C4-2B (cell line): ENCODE data around the gene MGST3.
A peak's percentile ranks its signal among the peaks of the same experiment; 100 is the strongest.
"Not testable (repeated sequence)": the region's sequence is repeated elsewhere in the genome, so short reads cannot be mapped to it uniquely, and the experiment has no call there.

Source experiments
- H3K27ac ChIP-seq: fragments of 450-650 bp; 2 replicates; pipeline ENCODE4 v1.5.1; 2017
- ZFX ChIP-seq: fragments of 450-650 bp; IDR thresholded peaks from 2 replicates; pipeline ENCODE4 v1.6.1; 2017
- TF ChIP-seq, protein P1 (sequence below): fragments of 450-650 bp; conservative IDR thresholded peaks from 2 replicates; pipeline ENCODE4 v1.5.1; 2017; ENCODE audit warnings: mild to moderate bottlenecking

Gene MGST3

DNA sequence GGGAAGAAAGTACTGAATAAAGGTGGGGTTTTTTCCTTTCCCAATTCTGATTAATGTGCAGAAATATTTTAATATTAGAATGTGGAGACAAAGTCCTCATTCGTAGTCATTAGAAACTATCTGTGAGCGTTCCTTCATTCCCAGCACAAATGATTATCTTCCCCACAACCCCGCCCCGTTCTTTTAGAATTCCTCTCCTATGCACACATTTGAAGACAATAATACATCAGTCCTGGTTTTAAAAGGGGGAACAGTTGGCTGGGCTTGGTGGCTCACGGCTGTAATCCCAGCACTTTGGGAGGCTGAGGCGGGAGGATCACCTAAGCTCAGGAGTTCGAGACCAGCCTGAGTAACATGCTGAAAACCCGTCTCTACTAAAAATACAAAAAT lies 66.5 kb downstream of the MGST3 start:
- TF ChIP-seq ZFX: no peak
- TF ChIP-seq, protein P1, sequence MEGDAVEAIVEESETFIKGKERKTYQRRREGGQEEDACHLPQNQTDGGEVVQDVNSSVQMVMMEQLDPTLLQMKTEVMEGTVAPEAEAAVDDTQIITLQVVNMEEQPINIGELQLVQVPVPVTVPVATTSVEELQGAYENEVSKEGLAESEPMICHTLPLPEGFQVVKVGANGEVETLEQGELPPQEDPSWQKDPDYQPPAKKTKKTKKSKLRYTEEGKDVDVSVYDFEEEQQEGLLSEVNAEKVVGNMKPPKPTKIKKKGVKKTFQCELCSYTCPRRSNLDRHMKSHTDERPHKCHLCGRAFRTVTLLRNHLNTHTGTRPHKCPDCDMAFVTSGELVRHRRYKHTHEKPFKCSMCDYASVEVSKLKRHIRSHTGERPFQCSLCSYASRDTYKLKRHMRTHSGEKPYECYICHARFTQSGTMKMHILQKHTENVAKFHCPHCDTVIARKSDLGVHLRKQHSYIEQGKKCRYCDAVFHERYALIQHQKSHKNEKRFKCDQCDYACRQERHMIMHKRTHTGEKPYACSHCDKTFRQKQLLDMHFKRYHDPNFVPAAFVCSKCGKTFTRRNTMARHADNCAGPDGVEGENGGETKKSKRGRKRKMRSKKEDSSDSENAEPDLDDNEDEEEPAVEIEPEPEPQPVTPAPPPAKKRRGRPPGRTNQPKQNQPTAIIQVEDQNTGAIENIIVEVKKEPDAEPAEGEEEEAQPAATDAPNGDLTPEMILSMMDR: no peak
- peak overlapping the region; percentile 87 for H3K27ac ChIP-seq

DNA sequence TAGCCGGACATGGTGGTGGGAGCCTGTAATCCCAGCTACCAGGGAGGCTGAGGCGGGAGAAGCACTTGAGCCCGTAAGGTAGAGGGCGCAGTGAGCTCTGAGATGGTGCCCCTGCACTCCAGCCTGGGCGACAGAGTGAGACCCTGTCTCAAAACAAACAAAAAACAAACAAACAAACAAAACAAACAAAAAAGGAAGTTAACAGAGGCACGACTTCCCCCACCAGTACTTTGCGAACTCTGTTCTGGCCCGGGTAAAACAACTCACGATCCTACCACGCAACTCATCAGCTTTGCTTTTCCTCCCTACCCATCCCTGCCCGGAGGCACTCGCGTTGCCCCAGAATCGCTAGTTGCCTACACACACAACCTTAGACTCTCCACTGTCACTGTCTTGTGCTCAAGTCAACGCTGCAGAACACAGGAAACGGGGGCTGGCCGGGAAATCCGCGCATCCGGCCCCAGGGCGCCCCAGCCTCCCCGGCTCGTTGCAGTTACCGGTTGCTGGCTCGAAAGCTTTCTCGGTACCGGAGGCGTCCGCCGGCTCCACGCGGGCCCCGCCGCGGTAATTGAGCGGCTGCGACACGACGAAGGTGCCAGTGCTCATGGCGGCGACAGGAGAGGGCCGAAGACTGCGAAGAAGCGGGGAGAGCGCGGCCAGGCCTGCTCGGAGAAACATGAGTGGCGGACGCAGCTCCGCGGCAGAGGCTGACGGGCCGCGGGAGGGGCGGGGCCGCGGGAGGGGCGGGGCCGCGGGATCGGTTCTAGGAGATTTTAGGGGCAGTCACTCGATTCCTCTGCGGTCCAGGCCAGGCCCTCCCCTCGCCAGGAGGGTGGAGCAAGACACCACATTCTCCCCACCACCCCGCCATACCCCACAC lies 67.1 kb downstream of the MGST3 start, which contains the start of gene ALDH9A1:
Gene ALDH9A1 (minus strand): TSS at position 682 of the 880 bp plus-strand sequence. CDS start 4 bp downstream, at position 678.
- peak; percentile 93 for TF ChIP-seq ZFX
- TF ChIP-seq, protein P1: peak; percentile 74
- H3K27ac ChIP-seq: peak within 1 kb of the TSS; percentile 87

DNA sequence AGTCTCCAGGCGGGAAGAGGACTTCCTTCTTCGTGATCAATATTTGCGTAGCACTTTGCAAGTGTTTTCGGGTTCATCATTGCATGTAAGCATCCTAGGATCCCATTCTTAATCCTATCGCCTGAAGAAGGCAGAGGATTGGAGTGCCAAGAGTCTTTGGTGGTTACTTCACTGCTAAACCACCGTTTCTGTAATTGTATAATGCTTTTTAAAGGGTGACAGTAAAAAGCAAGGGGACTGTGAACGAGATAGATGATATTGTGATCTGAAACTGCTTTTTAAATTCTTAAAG lies 67.7 kb downstream of the MGST3 start:
- peak overlapping the region; percentile 87 for H3K27ac ChIP-seq

DNA sequence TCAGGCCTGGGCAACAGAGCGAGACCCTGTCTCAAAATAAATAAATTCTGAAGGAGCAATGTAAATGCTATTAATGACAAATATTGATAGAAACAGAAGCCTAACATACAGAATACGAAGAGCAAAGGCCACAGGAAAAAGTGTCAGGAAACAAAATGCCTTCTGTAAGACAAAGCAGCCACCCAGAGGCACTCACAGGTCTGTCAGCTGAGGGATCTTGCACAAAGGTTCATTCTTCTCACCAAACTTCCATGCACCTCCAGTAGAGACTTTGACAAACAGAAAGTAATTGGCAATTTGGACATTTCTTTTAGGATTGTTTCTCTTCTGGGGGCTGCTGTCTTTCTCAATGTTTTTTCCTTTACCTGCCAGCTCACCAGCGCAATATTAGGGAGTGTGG lies 68.5 kb downstream of the MGST3 start:
- TF ChIP-seq, protein P1: no peak
- TF ChIP-seq ZFX: no peak
- no peak overlapping the region for H3K27ac ChIP-seq

More for the DNA sequence above, 67.7 kb downstream of the MGST3 start:
- no peak for TF ChIP-seq ZFX
- TF ChIP-seq, protein P1: no peak

DNA sequence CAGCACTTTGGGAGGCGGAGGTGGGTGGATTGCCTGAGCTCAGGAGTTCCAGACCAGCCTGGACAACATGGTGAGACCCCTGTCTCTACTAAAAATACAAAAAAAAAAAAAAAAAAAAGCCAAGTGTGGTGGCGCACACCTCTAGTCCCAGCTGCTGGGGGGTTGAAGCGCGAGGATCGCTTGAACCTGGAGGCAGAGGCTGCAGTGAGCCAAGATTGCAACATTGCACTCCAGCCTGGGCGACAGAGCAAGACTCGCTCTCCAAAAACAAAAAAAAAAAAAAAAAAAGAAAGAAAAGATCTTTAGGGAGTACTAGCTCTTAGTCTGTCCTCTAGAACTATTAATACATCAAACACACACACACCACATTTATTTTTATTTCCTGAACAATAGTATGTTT lies 70.9 kb downstream of the MGST3 start:
- H3K27ac ChIP-seq: not testable (repeated sequence)

DNA sequence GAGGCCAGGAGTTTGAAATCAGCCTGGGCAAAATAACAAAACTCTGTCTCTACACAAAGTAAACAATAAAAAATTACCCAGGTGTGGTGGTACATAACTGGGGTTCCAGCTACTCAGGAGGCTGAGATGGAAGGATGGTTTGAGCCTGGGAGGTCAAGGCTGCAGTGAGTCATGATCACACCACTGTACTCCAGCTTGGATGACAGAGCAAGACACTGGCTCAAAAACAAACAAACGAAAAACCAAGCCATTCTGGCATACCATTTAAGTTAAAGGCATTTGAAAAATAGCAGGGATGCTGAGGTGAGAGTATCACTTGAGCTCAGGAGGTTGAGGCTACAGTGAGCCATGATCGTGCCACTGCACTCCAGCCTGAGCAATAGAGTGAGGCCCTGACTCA lies 72.6 kb downstream of the MGST3 start:
- no peak overlapping the region for H3K27ac ChIP-seq
- no peak for TF ChIP-seq ZFX
- TF ChIP-seq, protein P1: no peak
